ENCODE results near the gene ALB.

DNA sequence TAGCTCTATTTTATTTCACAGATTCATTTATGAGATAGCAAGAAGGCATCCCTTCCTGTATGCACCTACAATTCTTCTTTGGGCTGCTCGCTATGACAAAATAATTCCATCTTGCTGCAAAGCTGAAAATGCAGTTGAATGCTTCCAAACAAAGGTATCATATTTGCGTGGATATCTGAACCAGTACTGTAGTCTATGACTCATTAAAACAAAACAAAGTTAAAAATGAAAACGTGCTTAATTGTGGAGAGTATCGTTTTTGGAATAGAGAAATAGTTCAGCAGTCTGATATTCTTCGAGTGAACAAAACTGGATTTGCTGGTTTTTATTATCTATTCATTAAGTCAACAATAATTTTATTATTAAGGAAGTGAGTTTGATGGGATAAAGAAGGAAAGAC is 38.2 kb downstream of the ALB start:
- no peak for TF ChIP-seq CTCF (IDR thresholded peaks at IDR 0.05)
- no peak for TF ChIP-seq ZNF317 (CRISPR knock-in tag; IDR thresholded peaks at IDR 0.05; ENCODE audit: borderline replicate concordance, low read depth)
- no peak for TF ChIP-seq ETV6 (CRISPR knock-in tag; IDR thresholded peaks at IDR 0.05)
- TF ChIP-seq, protein P1, sequence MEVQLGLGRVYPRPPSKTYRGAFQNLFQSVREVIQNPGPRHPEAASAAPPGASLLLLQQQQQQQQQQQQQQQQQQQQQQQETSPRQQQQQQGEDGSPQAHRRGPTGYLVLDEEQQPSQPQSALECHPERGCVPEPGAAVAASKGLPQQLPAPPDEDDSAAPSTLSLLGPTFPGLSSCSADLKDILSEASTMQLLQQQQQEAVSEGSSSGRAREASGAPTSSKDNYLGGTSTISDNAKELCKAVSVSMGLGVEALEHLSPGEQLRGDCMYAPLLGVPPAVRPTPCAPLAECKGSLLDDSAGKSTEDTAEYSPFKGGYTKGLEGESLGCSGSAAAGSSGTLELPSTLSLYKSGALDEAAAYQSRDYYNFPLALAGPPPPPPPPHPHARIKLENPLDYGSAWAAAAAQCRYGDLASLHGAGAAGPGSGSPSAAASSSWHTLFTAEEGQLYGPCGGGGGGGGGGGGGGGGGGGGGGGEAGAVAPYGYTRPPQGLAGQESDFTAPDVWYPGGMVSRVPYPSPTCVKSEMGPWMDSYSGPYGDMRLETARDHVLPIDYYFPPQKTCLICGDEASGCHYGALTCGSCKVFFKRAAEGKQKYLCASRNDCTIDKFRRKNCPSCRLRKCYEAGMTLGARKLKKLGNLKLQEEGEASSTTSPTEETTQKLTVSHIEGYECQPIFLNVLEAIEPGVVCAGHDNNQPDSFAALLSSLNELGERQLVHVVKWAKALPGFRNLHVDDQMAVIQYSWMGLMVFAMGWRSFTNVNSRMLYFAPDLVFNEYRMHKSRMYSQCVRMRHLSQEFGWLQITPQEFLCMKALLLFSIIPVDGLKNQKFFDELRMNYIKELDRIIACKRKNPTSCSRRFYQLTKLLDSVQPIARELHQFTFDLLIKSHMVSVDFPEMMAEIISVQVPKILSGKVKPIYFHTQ (CRISPR knock-in tag; IDR thresholded peaks at IDR 0.05) = no peak
- no peak for TF ChIP-seq NR1H2 (CRISPR knock-in tag; IDR thresholded peaks at IDR 0.05)
- no peak for TF ChIP-seq ATF2 (CRISPR knock-in tag; IDR thresholded peaks at IDR 0.05; ENCODE audit: borderline replicate concordance, low read depth)
- TF ChIP-seq, protein P2, sequence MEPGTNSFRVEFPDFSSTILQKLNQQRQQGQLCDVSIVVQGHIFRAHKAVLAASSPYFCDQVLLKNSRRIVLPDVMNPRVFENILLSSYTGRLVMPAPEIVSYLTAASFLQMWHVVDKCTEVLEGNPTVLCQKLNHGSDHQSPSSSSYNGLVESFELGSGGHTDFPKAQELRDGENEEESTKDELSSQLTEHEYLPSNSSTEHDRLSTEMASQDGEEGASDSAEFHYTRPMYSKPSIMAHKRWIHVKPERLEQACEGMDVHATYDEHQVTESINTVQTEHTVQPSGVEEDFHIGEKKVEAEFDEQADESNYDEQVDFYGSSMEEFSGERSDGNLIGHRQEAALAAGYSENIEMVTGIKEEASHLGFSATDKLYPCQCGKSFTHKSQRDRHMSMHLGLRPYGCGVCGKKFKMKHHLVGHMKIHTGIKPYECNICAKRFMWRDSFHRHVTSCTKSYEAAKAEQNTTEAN (CRISPR knock-in tag; IDR thresholded peaks at IDR 0.05) = no peak
